ENCODE data around the gene MPV17. TPM values are rescaled to one million over a fixed set of nuclear protein-coding genes. Genes with fewer than 3 reads are reported as not detected.
A peak's percentile ranks its signal among the peaks of the same experiment; 100 is the strongest.

Gene MPV17
- total RNA-seq, 1 experiment from 2014 or later: 59.4 TPM

GRCh38 chr2:27356056-27356381 is 33.1 kb upstream of the MPV17 start:
- Histone ChIP-seq H4K20me1 (ENCODE audit: control insufficient read depth, insufficient read depth, insufficient read length) (peaks cover under 1% of the 10 kb centered on the region), H3K9me3 (ENCODE audit: control insufficient read depth, low read depth, low read length) (no peaks in the 10 kb centered on the region), H4K5ac (ENCODE audit: insufficient read length, low read depth, low read length) (peak overlapping the region; percentile 85), H2BK12ac (ENCODE audit: insufficient read length, low read depth, low read length) (no peak overlapping the region), H2BK120ac (ENCODE audit: low read depth, low read length, poor library complexity, severe bottlenecking) (peak overlapping the region; percentile 79), H2BK5ac (ENCODE audit: insufficient read length, low read length) (peak overlapping the region; percentile 73), H2AK5ac (ENCODE audit: insufficient read length, low read length) (no peak overlapping the region), H3K23me2 (ENCODE audit: insufficient read length, low read depth, low read length, poor library complexity, severe bottlenecking) (no peaks in the 10 kb centered on the region), H3K9ac (ENCODE audit: extremely low read depth, insufficient read length, low read length) (peak overlapping the region; percentile 95), H2BK20ac (ENCODE audit: low read depth, low read length, poor library complexity, severe bottlenecking) (no peak overlapping the region), H3K79me1 (ENCODE audit: insufficient read depth, low read depth, low read length, poor library complexity, severe bottlenecking) (peaks cover 4% of the 10 kb centered on the region), H3K4ac (ENCODE audit: low read depth, low read length) (peak overlapping the region; percentile 56; the same call in 1 of the 2 replicates), H3T11ph (ENCODE audit: low read length) (no peak overlapping the region), H3K4me1 (ENCODE audit: insufficient read depth, low read length) (peaks cover 2% of the 10 kb centered on the region; the same call in 1 of the 2 replicates), H3K56ac (ENCODE audit: insufficient read length, low read depth, low read length) (peak overlapping the region; percentile 84), H2BK15ac (ENCODE audit: low read depth, low read length) (no peak overlapping the region), H4K91ac (ENCODE audit: insufficient read length, low read depth, low read length) (no peak overlapping the region), H3K23ac (ENCODE audit: insufficient read length, low read depth, low read length) (no peak overlapping the region), H3K4me2 (ENCODE audit: insufficient read depth, insufficient read length, low read length) (peak overlapping the region; percentile 81), H3K27ac (ENCODE audit: insufficient read length, low read depth, low read length) (peak overlapping the region; percentile 91), H3K18ac (ENCODE audit: insufficient read length, low read depth, low read length) (peak overlapping the region; percentile 97), H3K79me2 (ENCODE audit: insufficient read depth, low read length) (peaks cover 29% of the 10 kb centered on the region; the same call in 1 of the 2 replicates), H3K27me3 (ENCODE audit: insufficient read depth, low read length) (no peaks in the 10 kb centered on the region), H3K14ac (ENCODE audit: insufficient read depth, low read length) (peak overlapping the region; percentile 94), H2AFZ (ENCODE audit: low read length) (no peak overlapping the region), H4K8ac (replicated peaks; ENCODE audit: insufficient read length, low read depth, low read length) (peak overlapping the region; percentile 78)
- WGBS (ENCODE audit: extremely low coverage, insufficient read length, low lambda C conversion rate): no CpG with 5 or more reads among the region's 12 CpGs
- Mint-ChIP-seq H3K9me3 (peaks cover 12 to 16% of the 10 kb centered on the region in 2 experiments), H3K27ac (peak overlapping the region; percentile 100), H3K36me3 (ENCODE audit: insufficient read depth in 1 of 3, low read depth in 3 of 3) (peaks cover 17 to 25% (median 17%) of the 10 kb centered on the region in 3 experiments), H3K27me3 (ENCODE audit: low read depth) (no peaks in the 10 kb centered on the region), H3K4me1 (peaks cover 16 to 43% of the 10 kb centered on the region in 2 experiments), H3K4me3 (peak overlapping the region; percentile 97 to 100)
- no peak for TF ChIP-seq CTCF (conservative IDR thresholded peaks at IDR 0.05)
- DNase-seq: no peak
